ENCODE measurements around the gene NPW. TPM values are rescaled to one million over a fixed set of nuclear protein-coding genes. Genes with fewer than 3 reads are reported as not detected.
A peak's percentile ranks its signal among the peaks of the same experiment; 100 is the strongest.
"Not testable (repeated sequence)": the region's sequence is repeated elsewhere in the genome, so short reads cannot be mapped to it uniquely, and the experiment has no call there.

Gene NPW
- total RNA-seq, 1 donor from 2014 or later = 3.9 TPM

DNA sequence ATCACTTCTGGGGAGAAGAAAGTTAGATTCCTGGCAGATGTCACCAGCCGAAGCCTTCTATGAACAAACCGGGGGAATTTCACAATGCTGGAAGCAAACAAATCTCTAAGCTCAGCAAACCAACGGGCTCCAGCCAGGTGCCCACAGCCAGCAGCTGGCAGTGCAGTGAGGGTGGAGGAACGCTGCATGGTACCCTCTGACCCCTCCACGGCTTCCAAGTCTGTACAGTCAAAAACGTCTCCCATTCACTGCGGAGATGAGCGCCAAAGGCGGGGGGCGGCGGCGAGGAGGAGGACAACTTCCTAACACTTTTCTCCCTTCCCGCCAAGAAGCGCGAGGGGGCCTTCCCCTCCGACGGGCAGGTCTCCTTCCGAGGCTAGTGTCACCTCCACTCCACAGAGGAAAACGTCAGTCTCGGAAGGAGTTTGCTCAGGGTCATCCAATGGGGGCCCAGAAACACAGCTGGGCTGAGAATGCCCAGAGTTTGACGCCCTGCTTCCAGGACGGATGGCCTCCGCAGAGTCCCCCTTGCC, 10.9 kb upstream of the NPW start:
- Mint-ChIP-seq H3K4me3 (peak overlapping the region; percentile 91), H3K9me3 (no peaks in the 10 kb centered on the region), H3K27me3 (ENCODE audit: insufficient read depth) (no peaks in the 10 kb centered on the region), H3K4me1 (ENCODE audit: low read depth) (peaks cover 26% of the 10 kb centered on the region), H3K36me3 (ENCODE audit: low read depth) (peaks cover 14% of the 10 kb centered on the region), H3K27ac (peak overlapping the region; percentile 86)
- intact Hi-C loops (cut with micrococcal nuclease) = loop anchor here (1.0 kb wide), 3 partner anchors 15 to 39 kb away; partner anchors contain the start of genes NTHL1 and TSC2
- DNase-seq (ENCODE audit: low spot score) = no peak

DNA sequence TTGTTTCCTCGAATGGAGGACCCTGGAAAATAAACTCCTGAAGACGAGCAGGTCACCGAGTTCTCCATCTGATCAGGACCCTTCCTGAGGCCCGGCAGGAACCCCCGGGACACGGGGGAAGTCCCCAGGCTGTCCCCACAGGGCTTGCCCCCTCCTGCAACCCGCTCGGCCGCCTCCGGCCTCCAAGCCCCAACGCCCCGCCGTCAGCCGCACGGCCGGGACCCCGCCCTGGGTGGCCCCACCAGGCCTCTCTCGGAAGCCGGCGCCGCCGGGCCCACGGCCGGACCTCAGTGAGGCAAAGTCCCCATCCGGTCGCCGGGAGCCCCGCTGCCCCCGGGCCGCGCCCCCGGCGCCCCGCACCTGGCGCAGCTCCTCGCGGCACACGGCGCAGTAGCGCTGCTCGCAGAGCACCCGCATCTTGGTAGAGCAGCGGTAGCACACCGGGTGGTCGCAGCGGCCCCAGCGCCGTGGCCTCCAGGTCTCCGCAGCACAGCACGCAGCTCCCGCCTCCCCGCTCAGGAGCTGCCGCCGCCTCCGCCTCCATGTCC, 10.3 kb upstream of the NPW start:
- peaks cover 14% of the 10 kb centered on the region for H3K36me3 Mint-ChIP-seq (ENCODE audit: low read depth)
- H3K27me3 Mint-ChIP-seq (ENCODE audit: insufficient read depth) = no peaks in the 10 kb centered on the region
- H3K27ac Mint-ChIP-seq = peak overlapping the region; percentile 86
- DNase-seq (ENCODE audit: low spot score) = no peak
- no peaks in the 10 kb centered on the region for H3K9me3 Mint-ChIP-seq
- intact Hi-C loops (cut with micrococcal nuclease) = loop anchor here (1.0 kb wide), 3 partner anchors 14 to 38 kb away; partner anchors contain the start of genes NTHL1 and TSC2
- peak overlapping the region; percentile 91 for H3K4me3 Mint-ChIP-seq
- H3K4me1 Mint-ChIP-seq (ENCODE audit: low read depth) = peaks cover 26% of the 10 kb centered on the region

DNA sequence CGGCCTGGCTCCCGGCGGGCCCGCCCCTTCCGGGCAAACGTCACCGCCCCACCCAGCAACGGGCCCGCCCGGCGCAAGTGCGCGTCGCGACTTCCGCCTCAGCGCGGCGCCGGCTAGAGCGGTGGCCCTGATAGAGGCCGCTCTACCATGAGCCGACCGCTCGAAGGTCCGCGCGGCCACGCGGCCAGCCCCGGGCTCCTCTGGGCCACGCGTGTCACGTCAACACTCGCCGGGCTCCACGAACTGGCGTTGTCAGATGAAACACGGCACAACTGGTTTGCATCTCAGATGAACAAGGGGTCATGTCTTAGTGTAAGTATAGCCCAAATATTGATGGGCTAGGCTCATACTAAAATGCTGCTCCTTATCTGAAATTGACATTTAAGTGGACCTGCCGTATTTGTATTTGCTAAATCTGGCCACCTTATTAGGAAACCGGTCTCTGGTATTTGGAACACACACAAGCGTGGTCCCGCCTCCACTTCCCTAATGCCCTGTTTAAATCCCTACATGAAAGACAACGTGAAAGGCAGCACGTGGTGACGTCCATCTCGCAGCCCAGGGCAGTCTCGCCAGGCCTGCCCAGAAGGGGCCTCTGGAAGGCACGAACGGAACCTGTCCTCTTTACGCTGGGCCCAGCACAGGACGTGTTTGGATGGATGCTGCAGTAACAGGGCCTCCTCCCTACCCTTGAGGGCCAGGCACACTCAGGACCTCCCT, 9.6 kb upstream of the NPW start, which contains the start of gene ZNF598:
TSS of gene ZNF598 (minus strand) at position 31 of the 720 bp plus-strand sequence.
- Mint-ChIP-seq H3K4me3 (peak within 1 kb of the TSS; percentile 92), H3K36me3 (ENCODE audit: low read depth) (peaks cover 14% of the 10 kb centered on the region), H3K4me1 (ENCODE audit: low read depth) (peaks cover 26% of the 10 kb centered on the region), H3K9me3 (no peaks in the 10 kb centered on the region), H3K27ac (peak within 1 kb of the TSS; percentile 87), H3K27me3 (ENCODE audit: insufficient read depth) (no peaks in the 10 kb centered on the region)
- intact Hi-C loops (cut with micrococcal nuclease) = loop anchor here (1.0 kb wide), 3 partner anchors 13 to 37 kb away; partner anchors contain the start of genes NTHL1 and TSC2
- DNase-seq (ENCODE audit: low spot score) = peak; percentile 77

DNA sequence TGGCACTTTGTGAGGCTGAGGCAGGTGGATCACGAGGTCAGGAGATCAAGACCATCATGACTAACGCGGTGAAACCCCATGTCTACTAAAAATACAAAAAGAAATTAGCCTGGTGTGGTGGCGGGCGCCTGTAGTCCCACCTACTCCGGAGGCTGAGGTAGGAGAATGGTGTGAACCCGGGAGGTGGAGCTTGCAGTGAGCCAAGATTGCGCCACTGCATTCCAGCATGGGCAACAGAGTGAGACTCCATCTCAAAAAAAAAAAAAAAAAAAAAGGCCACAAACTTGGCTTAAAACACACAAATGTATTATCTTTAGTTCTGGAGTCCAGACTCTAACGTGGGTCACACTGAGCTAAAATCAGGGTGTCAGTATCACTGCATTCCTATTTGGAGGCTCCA, 7.9 kb upstream of the NPW start:
- intact Hi-C loops (cut with micrococcal nuclease); H3K4me3 Mint-ChIP-seq; H3K27me3 Mint-ChIP-seq (ENCODE audit: insufficient read depth); H3K9me3 Mint-ChIP-seq; H3K27ac Mint-ChIP-seq; DNase-seq (ENCODE audit: low spot score): not testable (repeated sequence)
- Mint-ChIP-seq H3K36me3 (ENCODE audit: low read depth) (peaks cover 14% of the 10 kb centered on the region), H3K4me1 (ENCODE audit: low read depth) (peaks cover 22% of the 10 kb centered on the region)

DNA sequence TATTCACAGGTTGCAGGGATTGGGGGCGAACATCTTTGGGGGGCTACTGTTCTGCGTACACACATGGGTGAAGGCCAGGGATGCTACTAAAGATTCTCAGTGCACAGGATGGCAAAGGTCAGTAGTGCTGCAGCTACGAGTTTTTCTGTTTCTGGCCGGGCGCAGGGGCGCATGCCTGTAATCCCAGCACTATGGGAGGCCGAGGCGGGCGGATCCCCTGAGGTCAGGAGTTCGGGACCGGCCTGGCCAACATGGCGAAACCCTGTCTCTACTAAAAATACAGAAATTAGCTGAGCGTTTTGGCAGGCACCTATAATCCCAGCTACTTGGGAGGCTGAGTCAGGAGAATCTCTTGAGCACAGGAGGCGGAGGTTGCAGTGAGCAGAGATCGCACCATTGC, 6.1 kb upstream of the NPW start:
- no peaks in the 10 kb centered on the region for H3K9me3 Mint-ChIP-seq
- DNase-seq (ENCODE audit: low spot score) = no peak
- H3K27me3 Mint-ChIP-seq (ENCODE audit: insufficient read depth) = peaks cover 4% of the 10 kb centered on the region
- peaks cover 9% of the 10 kb centered on the region for H3K4me1 Mint-ChIP-seq (ENCODE audit: low read depth)
- H3K4me3 Mint-ChIP-seq = no peak overlapping the region
- H3K27ac Mint-ChIP-seq = no peak overlapping the region
- peaks cover 6% of the 10 kb centered on the region for H3K36me3 Mint-ChIP-seq (ENCODE audit: low read depth)
- intact Hi-C loops (cut with micrococcal nuclease) = no loop called here

GRCh38 chr16:2015117-2015946, 4.3 kb upstream of the NPW start:
- H3K36me3 Mint-ChIP-seq (ENCODE audit: low read depth) = peaks cover under 1% of the 10 kb centered on the region
- peaks cover 12% of the 10 kb centered on the region for H3K27me3 Mint-ChIP-seq (ENCODE audit: insufficient read depth)
- intact Hi-C loops (cut with micrococcal nuclease) = no loop called here
- no peak overlapping the region for H3K27ac Mint-ChIP-seq
- no peak for DNase-seq (ENCODE audit: low spot score)
- peaks cover 2% of the 10 kb centered on the region for H3K4me1 Mint-ChIP-seq (ENCODE audit: low read depth)
- H3K4me3 Mint-ChIP-seq = no peak overlapping the region
- no peaks in the 10 kb centered on the region for H3K9me3 Mint-ChIP-seq

GRCh38 chr16:2015947-2016208, 3.7 kb upstream of the NPW start:
- no peaks in the 10 kb centered on the region for H3K36me3 Mint-ChIP-seq (ENCODE audit: low read depth)
- no peak overlapping the region for H3K27ac Mint-ChIP-seq
- intact Hi-C loops (cut with micrococcal nuclease) = no loop called here
- no peak for DNase-seq (ENCODE audit: low spot score)
- H3K4me1 Mint-ChIP-seq (ENCODE audit: low read depth) = peaks cover 4% of the 10 kb centered on the region
- H3K27me3 Mint-ChIP-seq (ENCODE audit: insufficient read depth) = peaks cover 15% of the 10 kb centered on the region
- H3K4me3 Mint-ChIP-seq = no peak overlapping the region
- no peaks in the 10 kb centered on the region for H3K9me3 Mint-ChIP-seq

GRCh38 chr16:2016407-2016922, 3.1 kb upstream of the NPW start:
- H3K4me1 Mint-ChIP-seq (ENCODE audit: low read depth) = peaks cover 4% of the 10 kb centered on the region

DNA sequence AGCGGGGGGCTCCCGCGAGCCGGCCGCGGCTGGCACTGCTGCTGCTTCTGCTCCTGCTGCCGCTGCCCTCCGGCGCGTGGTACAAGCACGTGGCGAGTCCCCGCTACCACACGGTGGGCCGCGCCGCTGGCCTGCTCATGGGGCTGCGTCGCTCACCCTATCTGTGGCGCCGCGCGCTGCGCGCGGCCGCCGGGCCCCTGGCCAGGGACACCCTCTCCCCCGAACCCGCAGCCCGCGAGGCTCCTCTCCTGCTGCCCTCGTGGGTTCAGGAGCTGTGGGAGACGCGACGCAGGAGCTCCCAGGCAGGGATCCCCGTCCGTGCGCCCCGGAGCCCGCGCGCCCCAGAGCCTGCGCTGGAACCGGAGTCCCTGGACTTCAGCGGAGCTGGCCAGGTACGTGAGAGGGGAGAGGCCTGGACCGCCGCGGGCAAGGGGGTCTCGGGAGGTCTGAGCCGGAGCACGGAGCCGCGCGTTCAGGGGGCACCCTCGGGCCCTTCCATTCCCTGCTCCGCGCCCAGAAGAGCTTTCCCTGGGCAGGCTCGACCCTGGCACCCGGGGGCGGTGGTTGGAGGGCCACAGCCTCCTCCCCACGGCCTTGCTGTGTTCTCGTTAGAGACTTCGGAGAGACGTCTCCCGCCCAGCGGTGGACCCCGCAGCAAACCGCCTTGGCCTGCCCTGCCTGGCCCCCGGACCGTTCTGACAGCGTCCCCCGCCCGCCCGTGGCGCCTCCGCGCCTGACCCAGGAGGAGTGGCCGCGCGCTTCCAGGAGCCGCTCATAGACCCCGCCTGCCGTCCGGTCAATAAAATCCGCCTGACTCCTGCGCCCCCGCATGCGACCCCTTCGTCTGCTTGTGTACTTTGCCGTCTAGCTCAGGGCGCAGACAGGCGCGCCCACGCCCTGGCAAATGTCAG, 591 bp downstream of the NPW start:
- DNase-seq (ENCODE audit: low spot score) = no peak
- no peaks in the 10 kb centered on the region for H3K36me3 Mint-ChIP-seq (ENCODE audit: low read depth)
- H3K27ac Mint-ChIP-seq = peak overlapping the region; percentile 52
- no peaks in the 10 kb centered on the region for H3K9me3 Mint-ChIP-seq
- peak overlapping the region; percentile 42 for H3K4me3 Mint-ChIP-seq
- intact Hi-C loops (cut with micrococcal nuclease) = loop anchor here (5.0 to 10.0 kb wide), 3 partner anchors 38 to 245 kb away; partner anchors contain the start of genes CASKIN1, GFER, NOXO1 and RNPS1
- peaks cover 27% of the 10 kb centered on the region for H3K27me3 Mint-ChIP-seq (ENCODE audit: insufficient read depth)
- peaks cover 16% of the 10 kb centered on the region for H3K4me1 Mint-ChIP-seq (ENCODE audit: low read depth)

More at GRCh38 chr16:2016407-2016922, 3.1 kb upstream of the NPW start:
- Mint-ChIP-seq H3K36me3 (ENCODE audit: low read depth) (no peaks in the 10 kb centered on the region), H3K27ac (no peak overlapping the region), H3K27me3 (ENCODE audit: insufficient read depth) (peaks cover 18% of the 10 kb centered on the region), H3K4me3 (no peak overlapping the region), H3K9me3 (no peaks in the 10 kb centered on the region)
- intact Hi-C loops (cut with micrococcal nuclease) = no loop called here
- DNase-seq (ENCODE audit: low spot score) = no peak

DNA sequence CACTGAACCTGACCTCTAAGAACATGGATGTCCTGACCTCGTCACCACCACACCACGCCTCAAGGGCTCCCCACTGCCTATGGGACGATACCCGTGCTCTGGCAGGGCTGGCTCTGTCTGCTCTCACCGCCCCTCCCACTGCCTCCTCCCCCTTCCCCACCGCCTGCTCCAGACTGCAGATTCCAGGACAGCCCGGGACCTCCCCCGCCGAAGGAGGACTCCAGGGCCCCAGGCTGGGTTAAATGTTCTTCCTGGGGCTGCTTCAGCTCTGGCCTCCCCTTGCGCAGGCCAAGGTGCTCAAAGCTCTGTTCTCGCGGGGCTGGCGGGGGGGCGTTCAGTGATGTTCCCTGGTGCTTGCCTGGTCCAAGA, 3.1 kb downstream of the NPW start:
- intact Hi-C loops (cut with micrococcal nuclease) = loop anchor here (1.0 to 10.0 kb wide), 9 partner anchors 13 to 242 kb away; partner anchors contain the start of genes CASKIN1, E4F1, GFER and NOXO1
- Mint-ChIP-seq H3K9me3 (no peaks in the 10 kb centered on the region), H3K4me1 (ENCODE audit: low read depth) (peaks cover 16% of the 10 kb centered on the region), H3K4me3 (peak overlapping the region; percentile 77), H3K27me3 (ENCODE audit: insufficient read depth) (peaks cover 34% of the 10 kb centered on the region), H3K27ac (no peak overlapping the region), H3K36me3 (ENCODE audit: low read depth) (no peaks in the 10 kb centered on the region)
- no peak for DNase-seq (ENCODE audit: low spot score)

DNA sequence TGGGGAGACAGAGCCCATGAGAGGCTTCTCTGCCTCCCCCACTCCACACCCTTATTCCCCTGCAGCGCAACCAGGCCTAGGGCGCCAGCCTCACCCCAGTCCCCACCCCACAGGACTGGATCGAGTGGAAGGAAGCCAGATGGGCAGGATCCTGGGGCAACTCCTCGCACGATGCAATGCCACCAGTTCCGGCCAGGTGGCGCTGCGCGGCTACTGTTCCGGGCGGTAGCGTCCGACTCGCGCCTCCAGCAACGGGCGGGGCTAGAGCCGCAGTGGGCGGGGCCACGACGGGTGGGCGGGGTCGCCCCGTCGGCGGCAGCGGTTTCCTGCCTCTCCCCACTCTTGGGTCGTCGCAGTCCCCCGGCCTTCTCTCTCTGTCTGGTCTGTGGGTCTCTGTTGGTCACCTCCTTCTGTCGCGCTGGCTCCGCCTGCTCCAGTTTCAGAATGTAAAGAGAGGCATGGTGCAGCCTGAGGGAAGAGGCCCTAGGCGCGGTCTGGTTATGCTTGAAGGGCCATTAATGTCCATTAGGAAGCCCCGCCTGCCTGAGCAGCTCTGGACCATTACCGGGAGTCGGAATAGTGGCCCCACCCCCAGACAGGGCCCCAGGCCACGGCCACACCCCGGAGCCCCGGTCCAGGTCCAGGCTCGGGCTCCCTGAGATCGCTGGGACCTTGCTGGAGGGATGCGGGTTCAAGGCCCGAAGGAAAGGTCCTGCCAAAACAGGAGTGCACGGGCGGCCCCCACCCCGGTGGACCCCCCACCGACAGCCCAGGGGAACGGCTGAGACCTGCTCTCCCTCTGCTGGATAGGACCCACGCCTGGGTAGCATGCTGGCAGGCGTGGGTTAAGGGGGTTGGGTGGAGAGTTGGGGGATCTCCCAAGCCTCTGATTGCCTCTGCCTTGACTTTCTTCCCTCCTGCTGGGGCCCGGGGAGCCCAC, 3.8 kb downstream of the NPW start:
- H3K4me3 Mint-ChIP-seq = peak overlapping the region; percentile 77
- intact Hi-C loops (cut with micrococcal nuclease) = loop anchor here (1.0 to 10.0 kb wide), 9 partner anchors 14 to 241 kb away; partner anchors contain the start of genes CASKIN1, E4F1, GFER and NOXO1
- H3K9me3 Mint-ChIP-seq = no peaks in the 10 kb centered on the region
- peaks cover 16% of the 10 kb centered on the region for H3K4me1 Mint-ChIP-seq (ENCODE audit: low read depth)
- H3K27me3 Mint-ChIP-seq (ENCODE audit: insufficient read depth) = peaks cover 38% of the 10 kb centered on the region
- H3K27ac Mint-ChIP-seq = no peak overlapping the region
- no peaks in the 10 kb centered on the region for H3K36me3 Mint-ChIP-seq (ENCODE audit: low read depth)
- DNase-seq (ENCODE audit: low spot score) = peak; percentile 92

All from activated T-helper 1 cell treated with anti-CD3 and anti-CD28 coated beads, Interleukin-12 subunit alpha, Interleukin-12 subunit beta, Interleukin-2, Interleukin-4 antibody, amounts not matched to agents 30 ng/mL and 10 ng/mL and 1 ng/mL, durations not matched to agents 14 hours and 24 hours and 36 hours (primary cell).